Measurements from ENCODE around the gene CCDC110. TPM values are rescaled to one million over a fixed set of nuclear protein-coding genes. Genes with fewer than 3 reads are reported as not detected.

Gene CCDC110
- total and polyA plus RNA-seq, 2 of the 13 experiments (the other 11 are each of a cell fraction or from before 2014, with no cell fraction given): not detected

GRCh38 chr4:185504098-185505047 lies 32.8 kb upstream of the CCDC110 start (continued):
- no peak for TF ChIP-seq HMGXB3 (CRISPR knock-in tag; IDR thresholded peaks at IDR 0.05; ENCODE audit: borderline replicate concordance)
- TF ChIP-seq KAT7 (CRISPR knock-in tag; IDR thresholded peaks at IDR 0.05; ENCODE audit: borderline replicate concordance): peak; percentile 33; the same call in 1 of the 2 replicates
- no peak for TF ChIP-seq ADNP (CRISPR knock-in tag; IDR thresholded peaks at IDR 0.05)
- TF ChIP-seq CEBPG (CRISPR knock-in tag; IDR thresholded peaks at IDR 0.05): peak; percentile 98
- TF ChIP-seq ZBTB39 (CRISPR knock-in tag; IDR thresholded peaks at IDR 0.05): no peak
- no peak for TF ChIP-seq BRCA1 (CRISPR knock-in tag; IDR thresholded peaks at IDR 0.05)
- peak; percentile 60 for TF ChIP-seq FOXO1 (CRISPR knock-in tag; IDR thresholded peaks at IDR 0.05)
- TF ChIP-seq TCF7 (IDR thresholded peaks at IDR 0.05; ENCODE audit: low read depth): peak; percentile 49; the same call in 1 of the 2 replicates
- TF ChIP-seq KLF13 (CRISPR knock-in tag; IDR thresholded peaks at IDR 0.05): no peak
- TF ChIP-seq SOX6 (IDR thresholded peaks at IDR 0.05): no peak
- peak; percentile 94 for TF ChIP-seq SOX6 (CRISPR knock-in tag; IDR thresholded peaks at IDR 0.05)
- TF ChIP-seq GABPB1 (CRISPR knock-in tag; IDR thresholded peaks at IDR 0.05): peak; percentile 39; the same call in 1 of the 2 replicates
- TF ChIP-seq ZNF263 (CRISPR knock-in tag; IDR thresholded peaks at IDR 0.05): no peak
- TF ChIP-seq GATA4 (IDR thresholded peaks at IDR 0.05; ENCODE audit: borderline replicate concordance, low read depth): no peak
- 0 out of 2 replicates have a peak, but pooled peaks have one; percentile 34 for TF ChIP-seq ZBTB38 (CRISPR knock-in tag; IDR thresholded peaks at IDR 0.05)
- TF ChIP-seq NR2F2 (IDR thresholded peaks at IDR 0.05; ENCODE audit: borderline replicate concordance, low read depth): 0 out of 2 replicates have a peak, but pooled peaks have one; percentile 14
- TF ChIP-seq PLSCR1 (CRISPR knock-in tag; IDR thresholded peaks at IDR 0.05; ENCODE audit: borderline replicate concordance): no peak
- no peak for TF ChIP-seq ATF5 (CRISPR knock-in tag; IDR thresholded peaks at IDR 0.05; ENCODE audit: low read depth)
- peak; percentile 93 for TF ChIP-seq HNF4A (CRISPR knock-in tag; IDR thresholded peaks at IDR 0.05)
- peak; percentile 51; the same call in 1 of the 2 replicates for TF ChIP-seq FOXJ3 (CRISPR knock-in tag; IDR thresholded peaks at IDR 0.05; ENCODE audit: borderline replicate concordance)
- no peak for TF ChIP-seq PLRG1 (conservative IDR thresholded peaks at IDR 0.05)
